ENCODE measurements around the gene RPRD1B.

RPRD1B gene

DNA sequence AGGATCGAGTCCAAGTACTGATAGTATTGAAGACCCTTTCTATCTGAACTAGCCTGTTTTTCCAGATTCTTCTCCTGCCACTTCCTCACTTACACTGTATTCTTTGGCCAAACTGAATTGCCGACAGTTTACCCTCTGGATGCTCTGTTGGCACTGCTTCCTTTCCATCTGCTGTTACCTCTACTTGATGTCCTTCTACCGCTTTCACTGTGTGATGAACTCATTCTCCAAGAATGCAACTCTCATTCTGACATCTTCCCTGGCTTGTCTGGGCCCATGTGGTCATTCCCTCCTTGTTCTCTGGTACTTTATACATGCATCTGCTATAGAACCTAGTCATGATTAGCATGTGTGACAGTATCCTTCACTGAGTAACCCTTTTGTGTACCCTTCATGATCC lies 16.3 kb downstream of the RPRD1B start:
- TF ChIP-seq, protein P1, sequence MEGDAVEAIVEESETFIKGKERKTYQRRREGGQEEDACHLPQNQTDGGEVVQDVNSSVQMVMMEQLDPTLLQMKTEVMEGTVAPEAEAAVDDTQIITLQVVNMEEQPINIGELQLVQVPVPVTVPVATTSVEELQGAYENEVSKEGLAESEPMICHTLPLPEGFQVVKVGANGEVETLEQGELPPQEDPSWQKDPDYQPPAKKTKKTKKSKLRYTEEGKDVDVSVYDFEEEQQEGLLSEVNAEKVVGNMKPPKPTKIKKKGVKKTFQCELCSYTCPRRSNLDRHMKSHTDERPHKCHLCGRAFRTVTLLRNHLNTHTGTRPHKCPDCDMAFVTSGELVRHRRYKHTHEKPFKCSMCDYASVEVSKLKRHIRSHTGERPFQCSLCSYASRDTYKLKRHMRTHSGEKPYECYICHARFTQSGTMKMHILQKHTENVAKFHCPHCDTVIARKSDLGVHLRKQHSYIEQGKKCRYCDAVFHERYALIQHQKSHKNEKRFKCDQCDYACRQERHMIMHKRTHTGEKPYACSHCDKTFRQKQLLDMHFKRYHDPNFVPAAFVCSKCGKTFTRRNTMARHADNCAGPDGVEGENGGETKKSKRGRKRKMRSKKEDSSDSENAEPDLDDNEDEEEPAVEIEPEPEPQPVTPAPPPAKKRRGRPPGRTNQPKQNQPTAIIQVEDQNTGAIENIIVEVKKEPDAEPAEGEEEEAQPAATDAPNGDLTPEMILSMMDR (IDR thresholded peaks at IDR 0.05; ENCODE audit: control insufficient read depth, insufficient read depth, low read depth, low read length, missing control alignments) = no peak
- H3K4me3 ChIP-seq (ENCODE audit: control insufficient read depth, low read depth, low read length) = no peak overlapping the region
- DNase-seq (ENCODE audit: low read depth) = no peak

DNA sequence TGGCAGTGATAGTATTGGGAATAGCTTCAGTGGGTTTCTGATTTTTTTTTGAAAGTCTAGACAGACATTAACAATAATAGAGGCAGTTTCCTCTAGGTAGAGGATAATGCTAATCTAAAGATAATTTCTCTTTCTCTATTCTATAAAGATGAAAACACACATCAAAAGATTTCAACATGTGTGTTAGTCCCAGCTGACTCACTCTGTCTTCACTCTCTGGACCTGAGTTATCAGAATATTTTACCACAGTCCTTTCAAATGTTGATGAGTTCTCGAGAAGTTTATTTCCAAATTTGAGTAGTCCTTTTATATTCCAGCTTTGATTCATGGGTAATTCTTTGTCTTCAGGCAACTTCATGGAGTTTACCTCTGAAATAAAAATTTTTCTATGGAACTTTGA lies 17.1 kb downstream of the RPRD1B start:
- TF ChIP-seq, protein P1 (IDR thresholded peaks at IDR 0.05; ENCODE audit: control insufficient read depth, insufficient read depth, low read depth, low read length, missing control alignments) = no peak
- H3K4me3 ChIP-seq (ENCODE audit: control insufficient read depth, low read depth, low read length) = no peak overlapping the region
- DNase-seq (ENCODE audit: low read depth) = no peak

DNA sequence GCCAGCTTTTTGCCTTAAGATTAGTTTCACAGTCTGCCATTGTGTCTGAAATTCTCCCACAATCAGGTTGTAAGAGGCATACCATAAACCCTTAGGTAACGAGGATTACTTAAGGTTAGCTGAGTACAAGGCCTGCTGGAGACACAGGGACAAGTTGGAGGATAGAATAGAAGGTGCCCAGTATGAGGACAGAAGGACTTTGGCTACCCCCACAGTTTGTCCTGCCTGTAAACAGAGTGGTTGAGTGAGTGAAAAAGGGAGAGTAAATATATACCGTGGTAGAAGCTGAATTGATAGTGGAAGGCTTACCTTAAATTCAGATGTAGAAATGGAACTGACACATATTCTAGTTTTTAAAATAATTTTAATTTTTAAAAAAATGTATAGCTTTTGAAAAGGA lies 19.3 kb downstream of the RPRD1B start:
- TF ChIP-seq, protein P1 (IDR thresholded peaks at IDR 0.05; ENCODE audit: control insufficient read depth, insufficient read depth, low read depth, low read length, missing control alignments) = no peak
- DNase-seq (ENCODE audit: low read depth) = no peak
- H3K4me3 ChIP-seq (ENCODE audit: control insufficient read depth, low read depth, low read length) = no peak overlapping the region

DNA sequence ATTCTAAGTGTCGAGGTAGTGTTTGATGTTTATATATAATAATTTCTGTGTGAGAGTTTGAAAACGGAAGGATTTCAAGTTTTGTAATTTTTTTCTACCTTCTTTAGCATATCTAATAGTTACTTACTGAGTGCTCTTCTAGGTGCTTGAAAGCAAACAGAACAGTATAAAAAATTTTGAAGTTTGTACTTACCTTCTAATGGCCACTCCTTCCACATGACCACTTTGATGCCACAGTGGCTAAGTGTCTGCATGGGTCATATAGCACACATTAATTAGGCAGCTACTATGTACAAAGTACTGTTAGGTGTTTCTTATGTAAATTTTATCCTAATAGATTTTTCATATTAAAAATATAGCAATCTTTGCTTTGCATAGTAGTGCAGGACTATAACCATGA lies 21.1 kb downstream of the RPRD1B start:
- no peak overlapping the region for H3K4me3 ChIP-seq (ENCODE audit: control insufficient read depth, low read depth, low read length)
- DNase-seq (ENCODE audit: low read depth) = no peak
- TF ChIP-seq, protein P1 (IDR thresholded peaks at IDR 0.05; ENCODE audit: control insufficient read depth, insufficient read depth, low read depth, low read length, missing control alignments) = no peak

DNA sequence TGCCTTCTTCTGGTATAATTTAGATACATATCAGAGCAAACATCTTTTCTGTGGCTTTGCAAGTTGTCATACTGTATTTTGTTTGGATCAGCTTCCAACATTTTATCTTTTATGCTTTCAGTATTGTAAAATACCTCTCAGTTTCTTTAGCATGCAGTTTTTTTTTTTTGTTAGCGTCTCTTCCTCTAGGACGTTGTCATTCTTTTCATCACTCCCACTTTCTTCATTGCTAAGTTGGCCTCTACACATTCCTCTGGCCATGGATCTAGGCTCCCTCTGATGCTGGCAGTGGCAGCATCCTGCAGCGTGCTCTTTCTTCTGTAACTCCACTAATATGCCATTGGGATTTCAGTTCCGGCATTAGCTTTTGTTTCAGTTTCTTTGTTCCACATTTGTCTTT lies 21.7 kb downstream of the RPRD1B start:
- TF ChIP-seq, protein P1 (IDR thresholded peaks at IDR 0.05; ENCODE audit: control insufficient read depth, insufficient read depth, low read depth, low read length, missing control alignments) = no peak
- DNase-seq (ENCODE audit: low read depth) = no peak
- H3K4me3 ChIP-seq (ENCODE audit: control insufficient read depth, low read depth, low read length) = no peak overlapping the region

DNA sequence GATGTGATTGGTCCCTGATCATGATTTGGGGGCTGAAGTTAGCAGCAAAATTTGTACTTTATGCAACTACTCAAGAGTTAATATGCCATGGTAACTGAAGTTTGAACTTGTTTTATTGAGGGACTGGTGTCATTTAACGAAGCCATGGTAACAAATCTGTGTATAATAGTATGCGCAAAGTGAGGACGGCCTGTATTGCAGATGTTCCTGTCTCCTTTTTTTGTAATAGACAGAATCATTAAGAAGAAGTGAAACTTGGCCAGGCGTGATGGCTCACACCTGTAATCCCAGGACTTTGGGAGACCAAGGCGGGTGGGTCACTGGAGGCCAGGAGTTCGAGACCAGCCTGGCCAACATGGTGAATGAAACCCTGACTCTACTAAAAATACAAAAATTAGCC lies 22.3 kb downstream of the RPRD1B start:
- no peak overlapping the region for H3K4me3 ChIP-seq (ENCODE audit: control insufficient read depth, low read depth, low read length)
- no peak for DNase-seq (ENCODE audit: low read depth)
- TF ChIP-seq, protein P1 (IDR thresholded peaks at IDR 0.05; ENCODE audit: control insufficient read depth, insufficient read depth, low read depth, low read length, missing control alignments) = no peak

DNA sequence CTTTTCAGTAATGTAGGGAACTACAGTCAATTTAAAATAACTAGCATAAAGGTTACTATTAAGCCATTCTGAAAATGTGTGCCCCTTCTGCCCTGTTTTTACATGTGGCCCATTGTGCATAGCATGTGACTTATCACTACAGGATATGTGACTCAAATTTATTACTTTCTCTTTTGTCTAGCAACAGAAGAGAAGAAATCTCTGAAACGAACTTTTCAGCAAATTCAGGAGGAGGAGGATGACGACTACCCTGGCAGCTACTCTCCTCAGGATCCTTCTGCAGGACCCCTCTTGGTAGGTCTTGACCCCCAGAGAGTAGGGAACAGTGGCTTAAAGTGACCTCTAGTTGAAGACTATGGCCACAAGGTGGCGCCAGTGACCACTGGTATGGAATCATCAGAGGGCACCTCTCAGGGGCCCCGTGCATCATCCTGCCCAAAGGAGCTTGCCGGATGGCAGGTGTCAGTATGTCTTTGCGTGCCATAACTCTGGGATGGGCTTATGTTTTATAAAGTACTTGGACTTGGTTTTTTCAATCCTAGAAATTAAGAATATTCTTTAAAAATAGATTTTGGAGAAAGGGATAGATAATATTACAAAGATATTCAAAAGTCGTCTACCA lies 23.9 kb downstream of the RPRD1B start:
- no peak for DNase-seq (ENCODE audit: low read depth)
- TF ChIP-seq, protein P1 (IDR thresholded peaks at IDR 0.05; ENCODE audit: control insufficient read depth, insufficient read depth, low read depth, low read length, missing control alignments) = peak; percentile 85
- H3K4me3 ChIP-seq (ENCODE audit: control insufficient read depth, low read depth, low read length) = no peak overlapping the region

Measured in AG09309 (cell line).